K562 treated with DMSO at 1 percent for 4 hours (cell line): ENCODE results near the gene XRCC5. TPM values are rescaled to one million over a fixed set of nuclear protein-coding genes. Genes with fewer than 3 reads are reported as not detected.

Experiments
- total RNA-seq: library from RNA; unstranded; fragments of 300-600 nt; gene quantifications from 2 replicates; pipeline ENCODE4 v1.2.3, GENCODE V29; 2022; ENCODE audit not compliant: insufficient read depth

XRCC5 gene
- 90.1 and 98.1 TPM in 2 replicates for total RNA-seq

GRCh38 chr2:216108967-216109921 is at the start of gene XRCC5:
Gene XRCC5 (plus strand): TSS chr2:216109348. CDS start chr2:216109437, 89 bp downstream.

GRCh38 chr2:216081487-216082116 is 27.5 kb upstream of the XRCC5 start, which contains the start of the genes PECR and TMEM169:
Gene PECR (minus strand): TSS chr2:216081809. CDS start chr2:216081741, 68 bp downstream.
Gene TMEM169 (plus strand): TSS chr2:216081919. CDS start chr2:216095964, 14,045 bp downstream.

Other genes with a start within 250 kb of the XRCC5 start
- 2.2 and 2.4 TPM in 2 replicates for gene MREG, start 95.8 kb upstream of the XRCC5 start, total RNA-seq
- gene PECR, start 27.5 kb upstream of the XRCC5 start, total RNA-seq: 9.1 and 22.9 TPM in 2 replicates
- gene TMEM169, start 27.4 kb upstream of the XRCC5 start, total RNA-seq: 0.75 and 2.3 TPM in 2 replicates